Activated naive CD8-positive, alpha-beta T cell treated with anti-CD3 and anti-CD28 coated beads, Interleukin-2, amount 10 ng/mL, durations not matched to agents 7 days and 5 days (primary cell): ENCODE results near the gene MINDY1. TPM values are rescaled to one million over a fixed set of nuclear protein-coding genes. Genes with fewer than 3 reads are reported as not detected.

Experiments used
- ATAC-seq: fragments of 150-1000 bp; cut with Tn5 transposase; one replicate; pipeline ENCODE4 v1.10.0; 2021; ENCODE audit warnings: low read depth, moderate library complexity
- POLR2A ChIA-PET: fragments of 350-600 bp; sonication (Branson Sonifier 250); formaldehyde crosslinking; loops from one replicate; lab custom pipeline; 2021; ENCODE audit warnings: antibody characterized with exemption; lab: Charles Lee
- DNase-seq: peaks from one replicate; pipeline ENCODE4 v3.0.0; 2021
- H3K27ac Mint-ChIP-seq: one replicate; pipeline ENCODE4 v1.8.0; 2022; ENCODE audit warnings: mild to moderate bottlenecking, mixed read lengths
- H3K27me3 Mint-ChIP-seq: one replicate; pipeline ENCODE4 v1.8.0; 2022; ENCODE audit warnings: mild to moderate bottlenecking, moderate library complexity, mixed read lengths
- H3K36me3 Mint-ChIP-seq: one replicate; pipeline ENCODE4 v1.8.0; 2021; ENCODE audit warnings: mild to moderate bottlenecking, mixed read lengths
- H3K4me1 Mint-ChIP-seq: one replicate; pipeline ENCODE4 v1.8.0; 2021; ENCODE audit warnings: mixed read lengths
- H3K4me3 Mint-ChIP-seq: one replicate; pipeline ENCODE4 v1.8.0; 2022; ENCODE audit warnings: mild to moderate bottlenecking, moderate library complexity, mixed read lengths
- H3K9me3 Mint-ChIP-seq: one replicate; pipeline ENCODE4 v1.8.0; 2021; ENCODE audit warnings: mixed read lengths
- total RNA-seq, 2 experiments: library from RNA; stranded (reverse); gene quantifications; one replicate each; pipeline ENCODE4 v1.2.3, GENCODE V29; 2021

The MINDY1 gene, protein sequence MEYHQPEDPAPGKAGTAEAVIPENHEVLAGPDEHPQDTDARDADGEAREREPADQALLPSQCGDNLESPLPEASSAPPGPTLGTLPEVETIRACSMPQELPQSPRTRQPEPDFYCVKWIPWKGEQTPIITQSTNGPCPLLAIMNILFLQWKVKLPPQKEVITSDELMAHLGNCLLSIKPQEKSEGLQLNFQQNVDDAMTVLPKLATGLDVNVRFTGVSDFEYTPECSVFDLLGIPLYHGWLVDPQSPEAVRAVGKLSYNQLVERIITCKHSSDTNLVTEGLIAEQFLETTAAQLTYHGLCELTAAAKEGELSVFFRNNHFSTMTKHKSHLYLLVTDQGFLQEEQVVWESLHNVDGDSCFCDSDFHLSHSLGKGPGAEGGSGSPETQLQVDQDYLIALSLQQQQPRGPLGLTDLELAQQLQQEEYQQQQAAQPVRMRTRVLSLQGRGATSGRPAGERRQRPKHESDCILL
- 10 to 100 TPM; 11.5 to 12.7 TPM for total RNA-seq

DNA sequence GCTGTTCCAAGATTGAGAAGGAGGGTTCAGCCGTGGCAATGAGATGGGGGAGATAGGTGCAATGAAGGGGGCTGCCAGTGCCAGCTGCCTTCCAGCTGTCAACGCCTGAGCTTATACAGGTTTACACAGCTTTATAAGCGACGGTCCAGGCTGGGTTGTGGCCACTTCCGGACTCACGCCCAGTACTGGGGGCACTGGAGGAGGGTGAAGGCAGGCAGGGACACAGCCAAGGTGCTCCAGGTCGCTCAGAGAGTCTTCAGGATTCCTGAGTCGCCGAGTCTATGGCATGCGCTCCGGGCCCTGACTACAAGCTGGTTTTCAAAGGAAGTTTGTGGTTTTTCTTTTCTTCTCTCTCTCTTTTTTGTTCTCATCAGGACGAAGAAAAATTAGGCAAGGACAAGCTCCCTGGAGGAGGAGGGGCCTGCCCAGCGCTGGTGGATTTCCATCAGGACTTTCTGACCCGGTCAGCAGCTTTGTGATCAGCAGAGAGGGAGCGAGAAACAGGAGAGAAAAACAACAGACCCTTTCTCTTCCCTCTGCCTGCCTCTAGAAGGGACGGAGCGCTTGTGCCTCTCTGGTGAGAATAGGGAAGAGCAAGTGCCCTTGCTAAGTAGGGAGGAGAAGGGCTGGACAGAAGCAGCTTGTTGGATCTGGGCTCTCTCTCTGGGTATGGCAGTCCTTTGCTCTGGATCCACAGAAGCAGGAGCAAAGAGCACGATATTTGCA, at the start of gene MINDY1:
TSS of gene MINDY1 (minus strand) at position 576 of the 726 bp plus-strand sequence. CDS start 4,285 bp downstream, outside the sequence.
- peaks cover 73% of the 10 kb centered on the region for H3K4me1 Mint-ChIP-seq
- peak within 1 kb of the TSS; percentile 96 for H3K27ac Mint-ChIP-seq

DNA sequence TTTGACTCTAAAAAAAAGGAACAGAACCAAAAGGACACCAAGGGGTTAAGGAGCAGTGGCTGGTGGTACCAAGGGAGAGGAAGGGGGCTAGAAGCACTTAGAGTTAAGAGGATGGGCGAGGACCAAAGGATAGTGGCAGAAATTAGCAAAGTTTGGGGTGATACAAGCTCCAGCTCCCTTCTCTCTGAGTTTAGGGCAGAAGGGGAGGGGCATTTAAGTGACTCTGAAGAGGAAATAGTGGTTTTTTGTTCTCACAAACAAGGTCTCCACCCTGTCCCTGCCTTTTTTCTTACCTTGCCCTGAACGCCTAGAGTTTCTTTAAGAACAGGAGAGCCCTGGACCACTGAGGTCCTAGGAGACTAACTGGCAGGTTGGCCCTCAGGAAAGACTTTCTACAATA, 49.4 kb upstream of the MINDY1 start:
- H3K4me1 Mint-ChIP-seq = peaks cover 43% of the 10 kb centered on the region
- H3K9me3 Mint-ChIP-seq = no peaks in the 10 kb centered on the region
- peak overlapping the region; percentile 96 for H3K27ac Mint-ChIP-seq
- no peaks in the 10 kb centered on the region for H3K27me3 Mint-ChIP-seq
- H3K4me3 Mint-ChIP-seq = peak overlapping the region; percentile 92
- POLR2A ChIA-PET = interaction anchor here (0.5 to 7.0 kb wide), 9 partner anchors 10 to 692 kb away, joined by 3 to 90 read pairs (median 3); partner anchors contain the start of genes C1orf56, GABPB2, RPRD2 and TNFAIP8L2
- ATAC-seq (peak; percentile 34), DNase-seq (no peak)
- peaks cover 46% of the 10 kb centered on the region for H3K36me3 Mint-ChIP-seq

More for the DNA sequence above, at the start of gene MINDY1:
- no peaks in the 10 kb centered on the region for H3K27me3 Mint-ChIP-seq
- H3K36me3 Mint-ChIP-seq = peaks cover 3% of the 10 kb centered on the region
- H3K9me3 Mint-ChIP-seq = no peaks in the 10 kb centered on the region
- DNase-seq = peak; percentile 51
- ATAC-seq = peak; percentile 20
- POLR2A ChIA-PET = interaction anchor here (0.5 to 2.5 kb wide), 12 partner anchors 30 to 1120 kb away, joined by 3 to 18 read pairs (median 4); partner anchors contain the start of genes CDC42SE1, CERS2, GOLPH3L and MCL1
- peak within 1 kb of the TSS; percentile 98 for H3K4me3 Mint-ChIP-seq

DNA sequence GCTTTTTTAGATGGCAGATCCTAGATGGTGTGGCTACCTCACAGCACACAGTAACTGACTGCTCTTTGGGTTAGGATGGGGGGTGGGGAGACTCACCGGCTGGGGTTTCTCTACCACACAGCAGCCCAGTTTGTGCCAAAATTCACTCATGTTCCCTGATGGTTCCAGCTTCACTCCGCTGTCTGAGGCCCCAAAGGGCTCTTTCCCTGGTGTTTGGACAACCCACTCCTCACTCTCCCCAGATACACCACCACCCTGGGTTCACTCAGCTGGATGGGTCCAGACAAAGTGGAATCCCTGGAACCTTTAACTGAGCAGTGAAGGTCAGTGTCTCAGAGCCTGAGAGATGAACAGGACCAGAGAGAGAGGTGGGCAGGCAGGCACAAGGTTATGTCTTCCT, 48.9 kb upstream of the MINDY1 start:
- Mint-ChIP-seq H3K36me3 (peaks cover 46% of the 10 kb centered on the region), H3K27ac (peak overlapping the region; percentile 96), H3K4me1 (peaks cover 38% of the 10 kb centered on the region), H3K9me3 (no peaks in the 10 kb centered on the region), H3K4me3 (peak overlapping the region; percentile 92), H3K27me3 (no peaks in the 10 kb centered on the region)
- POLR2A ChIA-PET = interaction anchor here (0.5 to 7.0 kb wide), 8 partner anchors 10 to 692 kb away, joined by 3 to 90 read pairs (median 4); partner anchors contain the start of genes C1orf56, GABPB2, RPRD2 and TNFAIP8L2
- no peak for ATAC-seq
- no peak for DNase-seq

DNA sequence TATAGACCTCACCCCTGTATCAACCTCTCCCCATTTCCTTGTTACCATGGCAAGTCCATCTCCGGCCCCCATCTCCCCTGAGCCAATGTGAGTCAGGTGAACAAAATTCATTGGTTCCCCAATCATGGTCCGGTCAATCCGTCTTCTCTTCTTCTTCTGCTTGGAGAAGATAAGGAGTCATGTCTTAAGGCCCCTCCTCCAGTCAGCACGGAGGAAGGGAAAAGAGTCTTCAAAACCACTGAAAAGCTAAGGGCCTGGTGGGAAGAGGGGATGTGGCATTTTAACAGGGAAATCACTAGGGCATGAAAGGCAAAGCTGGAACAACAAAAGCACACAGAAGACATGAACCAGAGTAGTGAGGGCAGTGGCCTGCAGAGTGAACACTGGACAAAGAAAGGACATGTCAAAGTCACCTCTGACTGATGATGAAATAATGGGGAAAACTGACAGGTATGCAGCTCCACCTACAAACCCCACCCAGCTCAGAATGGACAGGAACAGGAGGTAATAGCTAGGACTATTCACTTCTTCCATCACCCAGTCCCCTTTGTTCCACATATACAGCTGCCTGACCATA, 48.4 kb upstream of the MINDY1 start:
- ATAC-seq (no peak), DNase-seq (no peak)
- H3K9me3 Mint-ChIP-seq = no peaks in the 10 kb centered on the region
- peaks cover 35% of the 10 kb centered on the region for H3K4me1 Mint-ChIP-seq
- H3K4me3 Mint-ChIP-seq = peak overlapping the region; percentile 92
- peaks cover 46% of the 10 kb centered on the region for H3K36me3 Mint-ChIP-seq
- peak overlapping the region; percentile 96 for H3K27ac Mint-ChIP-seq
- POLR2A ChIA-PET = interaction anchor here (1.0 to 7.0 kb wide), 4 partner anchors 9 to 81 kb away, joined by 3 to 90 read pairs (median 4); partner anchors contain the start of genes C1orf56 and GABPB2
- H3K27me3 Mint-ChIP-seq = no peaks in the 10 kb centered on the region

DNA sequence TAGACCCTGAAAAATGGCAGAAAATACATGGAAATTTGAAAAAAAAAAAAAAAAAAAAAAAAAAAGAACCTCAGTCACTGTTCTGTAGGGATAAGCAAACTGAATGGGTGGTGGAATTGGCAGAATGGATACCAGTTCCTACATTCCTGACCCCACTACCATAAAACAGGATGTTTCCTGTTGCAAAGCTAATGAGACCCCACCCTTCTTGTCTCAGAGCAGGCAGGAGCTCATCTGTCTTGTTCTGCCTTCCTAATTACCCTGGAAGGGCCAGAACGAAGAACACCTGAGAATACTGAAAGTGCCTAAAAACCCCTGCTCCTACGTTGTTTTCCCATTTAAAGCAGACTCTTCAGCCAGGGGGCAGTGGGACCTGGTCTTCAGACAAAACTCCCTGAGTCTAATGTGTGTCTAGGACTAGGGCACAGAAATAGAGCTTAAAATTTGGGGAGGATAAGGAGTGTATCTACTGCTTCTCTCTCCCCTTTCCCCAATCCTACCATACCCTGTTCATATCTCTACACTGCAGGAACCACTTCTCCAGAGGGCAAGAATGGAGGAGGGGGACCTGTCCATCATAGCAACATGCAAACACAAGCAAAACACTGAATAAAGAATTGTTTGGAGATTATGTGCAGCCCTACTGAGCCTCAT, 44.8 kb upstream of the MINDY1 start:
- Mint-ChIP-seq H3K4me1 (peaks cover 30% of the 10 kb centered on the region), H3K27ac (no peak overlapping the region), H3K4me3 (no peak overlapping the region), H3K36me3 (peaks cover 25% of the 10 kb centered on the region), H3K9me3 (no peaks in the 10 kb centered on the region), H3K27me3 (no peaks in the 10 kb centered on the region)
- no peak for ATAC-seq
- no peak for DNase-seq
- POLR2A ChIA-PET = interaction anchor here (0.6 to 1.5 kb wide), 3 partner anchors 8 to 364 kb away, joined by 3 read pairs; partner anchors contain the start of genes CDC42SE1 and MLLT11

DNA sequence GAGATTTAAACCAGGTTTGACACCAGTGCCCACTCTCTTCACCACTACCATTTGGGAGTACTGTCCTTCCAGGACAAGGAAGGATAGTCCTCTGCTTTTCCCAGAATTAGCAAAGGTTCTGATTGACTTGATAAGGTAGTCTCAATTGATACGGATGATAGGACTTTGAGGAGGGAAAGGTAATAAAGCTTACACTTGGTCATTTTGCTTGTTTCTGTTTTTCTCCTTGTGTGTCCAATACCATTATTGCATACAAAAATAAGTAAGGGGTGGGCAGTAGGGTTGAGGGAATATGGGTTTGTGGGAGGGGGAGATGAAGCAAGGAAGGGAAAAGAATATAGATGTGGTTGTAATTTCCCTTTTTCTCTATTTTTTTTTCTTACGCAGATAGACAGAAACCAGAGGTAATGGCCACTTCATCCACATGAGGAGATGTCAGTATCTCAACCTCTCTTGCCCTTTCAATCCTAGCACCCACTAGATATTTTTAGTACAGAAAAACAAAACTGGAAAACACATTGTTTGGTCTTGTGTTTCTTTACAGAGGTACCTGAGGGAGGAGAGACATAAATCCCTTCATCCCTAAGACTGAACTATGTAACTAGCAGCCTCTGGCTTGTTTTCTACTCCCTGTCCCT, 43.5 kb upstream of the MINDY1 start:
- POLR2A ChIA-PET = interaction anchor here (0.5 to 2.1 kb wide), 6 partner anchors 9 to 146 kb away, joined by 3 to 18 read pairs (median 3); partner anchors contain the start of genes CDC42SE1, MINDY1 and MLLT11
- no peak overlapping the region for H3K4me3 Mint-ChIP-seq
- peaks cover 17% of the 10 kb centered on the region for H3K4me1 Mint-ChIP-seq
- H3K9me3 Mint-ChIP-seq = no peaks in the 10 kb centered on the region
- no peaks in the 10 kb centered on the region for H3K27me3 Mint-ChIP-seq
- no peak for ATAC-seq
- H3K36me3 Mint-ChIP-seq = peaks cover 12% of the 10 kb centered on the region
- DNase-seq = no peak
- H3K27ac Mint-ChIP-seq = no peak overlapping the region

DNA sequence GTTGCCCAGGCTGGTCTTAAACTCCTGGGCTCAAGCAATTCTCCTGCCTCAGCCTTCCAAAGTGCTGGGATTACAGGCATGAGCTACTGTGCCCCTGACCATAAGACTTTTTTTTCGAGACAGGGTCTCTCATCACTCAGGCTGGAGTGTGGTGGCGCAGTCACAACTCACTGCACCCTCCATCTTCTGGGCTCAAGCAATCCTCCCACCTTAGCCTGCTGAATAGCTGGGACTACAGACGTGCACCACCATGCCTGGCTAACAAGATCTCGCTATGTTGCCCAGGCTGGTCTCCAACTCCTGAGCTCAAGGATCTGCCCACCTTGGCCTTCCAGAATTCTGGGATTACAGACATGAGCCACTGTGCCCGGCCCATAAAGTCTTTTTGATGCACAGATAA, 42.8 kb upstream of the MINDY1 start:
- no peaks in the 10 kb centered on the region for H3K9me3 Mint-ChIP-seq
- POLR2A ChIA-PET = interaction anchor here (0.6 to 2.1 kb wide), 5 partner anchors 9 to 108 kb away, joined by 3 to 18 read pairs (median 3); partner anchors contain the start of genes CDC42SE1, MINDY1, MLLT11 and PRUNE1
- peaks cover 7% of the 10 kb centered on the region for H3K36me3 Mint-ChIP-seq
- no peak overlapping the region for H3K27ac Mint-ChIP-seq
- DNase-seq (no peak), ATAC-seq (no peak)
- peaks cover 10% of the 10 kb centered on the region for H3K4me1 Mint-ChIP-seq
- no peak overlapping the region for H3K4me3 Mint-ChIP-seq
- no peaks in the 10 kb centered on the region for H3K27me3 Mint-ChIP-seq

DNA sequence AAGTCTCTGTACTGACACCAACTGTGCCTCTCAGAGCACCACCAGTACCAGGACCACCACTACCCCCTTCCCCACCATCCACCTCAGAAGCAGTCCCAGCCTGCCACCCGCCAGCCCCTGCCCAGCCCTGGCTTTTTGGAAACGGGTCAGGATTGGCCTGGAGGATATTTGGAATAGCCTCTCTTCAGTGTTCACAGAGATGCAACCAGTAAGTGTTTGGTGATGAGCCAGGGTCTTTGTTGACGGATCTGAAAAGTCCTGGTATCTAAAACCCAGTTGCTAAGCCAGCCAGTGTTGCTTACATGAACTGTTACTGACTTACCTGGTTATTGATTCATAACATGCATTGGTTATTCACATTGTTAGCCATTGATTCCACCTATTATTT, 41.9 kb upstream of the MINDY1 start:
- H3K4me3 Mint-ChIP-seq = peak overlapping the region; percentile 89
- no peaks in the 10 kb centered on the region for H3K9me3 Mint-ChIP-seq
- no peak for ATAC-seq
- peaks cover 3% of the 10 kb centered on the region for H3K36me3 Mint-ChIP-seq
- peak overlapping the region; percentile 85 for H3K27ac Mint-ChIP-seq
- POLR2A ChIA-PET = interaction anchor here (1.4 to 6.4 kb wide), 5 partner anchors 9 to 108 kb away, joined by 5 to 90 read pairs (median 10); partner anchors contain the start of genes CDC42SE1, GABPB2, MLLT11 and TNFAIP8L2
- no peak for DNase-seq
- peaks cover 11% of the 10 kb centered on the region for H3K4me1 Mint-ChIP-seq
- no peaks in the 10 kb centered on the region for H3K27me3 Mint-ChIP-seq

DNA sequence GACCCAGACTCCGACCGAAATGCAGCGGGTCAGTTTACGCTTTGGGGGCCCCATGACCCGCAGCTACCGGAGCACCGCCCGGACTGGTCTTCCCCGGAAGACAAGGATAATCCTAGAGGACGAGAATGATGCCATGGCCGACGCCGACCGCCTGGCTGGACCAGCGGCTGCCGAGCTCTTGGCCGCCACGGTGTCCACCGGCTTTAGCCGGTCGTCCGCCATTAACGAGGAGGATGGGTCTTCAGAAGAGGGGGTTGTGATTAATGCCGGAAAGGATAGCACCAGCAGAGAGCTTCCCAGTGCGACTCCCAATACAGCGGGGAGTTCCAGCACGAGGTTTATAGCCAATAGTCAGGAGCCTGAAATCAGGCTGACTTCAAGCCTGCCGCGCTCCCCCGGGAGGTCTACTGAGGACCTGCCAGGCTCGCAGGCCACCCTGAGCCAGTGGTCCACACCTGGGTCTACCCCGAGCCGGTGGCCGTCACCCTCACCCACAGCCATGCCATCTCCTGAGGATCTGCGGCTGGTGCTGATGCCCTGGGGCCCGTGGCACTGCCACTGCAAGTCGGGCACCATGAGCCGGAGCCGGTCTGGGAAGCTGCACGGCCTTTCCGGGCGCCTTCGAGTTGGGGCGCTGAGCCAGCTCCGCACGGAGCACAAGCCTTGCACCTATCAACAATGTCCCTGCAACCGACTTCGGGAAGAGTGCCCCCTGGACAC, 41.4 kb upstream of the MINDY1 start:
- no peaks in the 10 kb centered on the region for H3K27me3 Mint-ChIP-seq
- peak overlapping the region; percentile 89 for H3K4me3 Mint-ChIP-seq
- no peaks in the 10 kb centered on the region for H3K9me3 Mint-ChIP-seq
- H3K4me1 Mint-ChIP-seq = peaks cover 13% of the 10 kb centered on the region
- peak overlapping the region; percentile 85 for H3K27ac Mint-ChIP-seq
- ATAC-seq (peak; percentile 86), DNase-seq (peak; percentile 74)
- peaks cover 3% of the 10 kb centered on the region for H3K36me3 Mint-ChIP-seq
- POLR2A ChIA-PET = interaction anchor here (0.9 to 6.4 kb wide), 8 partner anchors 10 to 486 kb away, joined by 3 to 90 read pairs (median 6); partner anchors contain the start of genes CDC42SE1, GABPB2, MLLT11 and TNFAIP8L2

DNA sequence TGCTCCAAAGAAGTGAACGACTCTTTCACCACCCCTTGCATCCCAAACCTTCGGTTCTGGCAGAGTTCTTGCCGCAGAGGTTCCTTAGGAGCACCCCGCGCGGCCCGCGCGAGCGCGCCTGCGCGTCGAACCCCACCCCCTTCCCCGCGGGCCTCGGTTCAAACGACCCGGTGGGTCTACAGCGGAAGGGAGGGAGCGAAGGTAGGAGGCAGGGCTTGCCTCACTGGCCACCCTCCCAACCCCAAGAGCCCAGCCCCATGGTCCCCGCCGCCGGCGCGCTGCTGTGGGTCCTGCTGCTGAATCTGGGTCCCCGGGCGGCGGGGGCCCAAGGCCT, 40.9 kb upstream of the MINDY1 start, which contains the start of gene C1orf56:
TSS of gene C1orf56 (plus strand) at position 161 of the 334 bp plus-strand sequence. CDS start at position 258, 97 bp downstream.
- Mint-ChIP-seq H3K27me3 (no peaks in the 10 kb centered on the region), H3K36me3 (peaks cover 5% of the 10 kb centered on the region), H3K27ac (peak within 1 kb of the TSS; percentile 85), H3K4me3 (peak within 1 kb of the TSS; percentile 89), H3K9me3 (no peaks in the 10 kb centered on the region), H3K4me1 (peaks cover 16% of the 10 kb centered on the region)
- ATAC-seq (peak; percentile 58), DNase-seq (peak; percentile 70)
- POLR2A ChIA-PET = interaction anchor here (0.9 to 6.4 kb wide), 8 partner anchors 10 to 485 kb away, joined by 3 to 90 read pairs (median 6); partner anchors contain the start of genes CDC42SE1, GABPB2, MLLT11 and TNFAIP8L2

DNA sequence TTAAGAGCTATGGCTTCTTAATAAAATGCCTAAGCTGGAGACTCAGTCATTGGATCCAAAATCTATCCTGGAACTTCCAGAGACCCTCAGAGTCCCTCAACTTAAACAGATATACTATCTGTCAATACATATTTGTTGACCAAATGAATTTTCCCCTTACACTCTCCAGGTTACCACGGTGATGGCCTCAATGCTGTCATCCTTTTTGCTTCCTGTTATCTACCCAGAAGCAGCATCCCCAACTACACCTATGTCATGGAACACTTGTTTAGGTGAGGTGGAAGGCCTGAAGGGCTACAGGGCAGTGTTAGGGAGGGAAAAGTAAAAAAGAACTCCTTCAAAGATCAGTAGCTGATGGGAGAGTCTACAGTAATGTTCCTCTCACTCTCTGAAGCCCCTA, 36.5 kb upstream of the MINDY1 start:
- ATAC-seq = no peak
- POLR2A ChIA-PET = interaction anchor here (0.8 to 6.4 kb wide), 2 partner anchors 9 to 14 kb away, joined by 3 to 90 read pairs; partner anchors contain the start of genes CDC42SE1 and MLLT11
- H3K4me1 Mint-ChIP-seq = peaks cover 11% of the 10 kb centered on the region
- no peak overlapping the region for H3K4me3 Mint-ChIP-seq
- DNase-seq = no peak
- H3K27ac Mint-ChIP-seq = no peak overlapping the region
- no peaks in the 10 kb centered on the region for H3K9me3 Mint-ChIP-seq
- no peaks in the 10 kb centered on the region for H3K27me3 Mint-ChIP-seq
- peaks cover 4% of the 10 kb centered on the region for H3K36me3 Mint-ChIP-seq
